H9 (cell line): ENCODE measurements around the gene TCIRG1. TPM values are rescaled to one million over a fixed set of nuclear protein-coding genes. Genes with fewer than 3 reads are reported as not detected.

Experiments
- DNase-seq: peaks from one replicate; pipeline ENCODE4 v3.0.0-alpha.2; 2017
- H2AFZ ChIP-seq: one replicate; pipeline ENCODE4 v1.6.1; 2013; ENCODE audit warnings: mild to moderate bottlenecking, low read length, control low read depth, moderate library complexity
- H2AK5ac ChIP-seq: 2 replicates; pipeline ENCODE4 v1.6.1; 2013; ENCODE audit warnings: low read length, control low read depth, mixed read lengths; ENCODE audit not compliant: insufficient read length
- H2BK120ac ChIP-seq: one replicate; pipeline ENCODE4 v1.6.1; 2013; ENCODE audit warnings: low read depth, mild to moderate bottlenecking, low read length, control low read depth, inconsistent platforms; ENCODE audit not compliant: poor library complexity, severe bottlenecking
- H2BK12ac ChIP-seq: 2 replicates; pipeline ENCODE4 v1.6.1; 2013; ENCODE audit warnings: low read length, control low read depth, mixed read lengths, low read depth; ENCODE audit not compliant: insufficient read length
- H2BK15ac ChIP-seq: 2 replicates; pipeline ENCODE4 v1.6.1; 2013; ENCODE audit warnings: low read depth, low read length, control low read depth
- H2BK20ac ChIP-seq: one replicate; pipeline ENCODE4 v1.6.1; 2013; ENCODE audit warnings: low read depth, mild to moderate bottlenecking, low read length, control low read depth, inconsistent platforms; ENCODE audit not compliant: poor library complexity, severe bottlenecking
- H2BK5ac ChIP-seq: 2 replicates; pipeline ENCODE4 v1.6.1; 2013; ENCODE audit warnings: low read length, control low read depth, mixed read lengths; ENCODE audit not compliant: insufficient read length
- H3K14ac ChIP-seq: 2 replicates; pipeline ENCODE4 v1.6.1; 2013; ENCODE audit warnings: low read length, control low read depth; ENCODE audit not compliant: insufficient read depth
- H3K18ac ChIP-seq: 2 replicates; pipeline ENCODE4 v1.6.1; 2013; ENCODE audit warnings: low read depth, mild to moderate bottlenecking, mixed read lengths, low read length, control low read depth; ENCODE audit not compliant: insufficient read length
- H3K23ac ChIP-seq: 2 replicates; pipeline ENCODE4 v1.6.1; 2013; ENCODE audit warnings: low read length, control low read depth, mixed read lengths, low read depth; ENCODE audit not compliant: insufficient read length
- H3K23me2 ChIP-seq: 2 replicates; pipeline ENCODE4 v1.6.1; 2013; ENCODE audit warnings: low read depth, mild to moderate bottlenecking, mixed read lengths, low read length, control low read depth; ENCODE audit not compliant: insufficient read length, poor library complexity, severe bottlenecking
- H3K27ac ChIP-seq: 2 replicates; pipeline ENCODE4 v1.5.1; 2013; ENCODE audit warnings: low read length, control low read depth, mixed read lengths, low read depth; ENCODE audit not compliant: insufficient read length
- H3K27me3 ChIP-seq: 2 replicates; pipeline ENCODE4 v1.6.1; 2013; ENCODE audit warnings: low read length, control low read depth, inconsistent platforms; ENCODE audit not compliant: insufficient read depth
- H3K4ac ChIP-seq: 2 replicates; pipeline ENCODE4 v1.6.1; 2013; ENCODE audit warnings: low read depth, mild to moderate bottlenecking, control low read depth, inconsistent platforms, low read length, moderate library complexity
- H3K4me1 ChIP-seq: 2 replicates; pipeline ENCODE4 v1.6.1; 2013; ENCODE audit warnings: low read length, control low read depth, inconsistent platforms; ENCODE audit not compliant: insufficient read depth
- H3K4me2 ChIP-seq: 2 replicates; pipeline ENCODE4 v1.6.1; 2013; ENCODE audit warnings: low read length, control low read depth, mixed read lengths; ENCODE audit not compliant: insufficient read length, insufficient read depth
- H3K56ac ChIP-seq: 2 replicates; pipeline ENCODE4 v1.6.1; 2013; ENCODE audit warnings: low read depth, mild to moderate bottlenecking, mixed read lengths, low read length, control low read depth; ENCODE audit not compliant: insufficient read length
- H3K79me1 ChIP-seq: 2 replicates; pipeline ENCODE4 v1.6.1; 2013; ENCODE audit warnings: low read depth, mild to moderate bottlenecking, moderate library complexity, low read length, control low read depth, inconsistent platforms; ENCODE audit not compliant: insufficient read depth, poor library complexity, severe bottlenecking
- H3K79me2 ChIP-seq: 2 replicates; pipeline ENCODE4 v1.6.1; 2013; ENCODE audit warnings: low read length, control low read depth, inconsistent platforms; ENCODE audit not compliant: insufficient read depth
- H3K9ac ChIP-seq: 2 replicates; pipeline ENCODE4 v1.6.1; 2013; ENCODE audit warnings: low read length, control low read depth, mixed read lengths; ENCODE audit not compliant: insufficient read length; ENCODE audit errors: extremely low read depth
- H3K9me3 ChIP-seq: one replicate; pipeline ENCODE4 v1.6.1; 2013; ENCODE audit warnings: low read depth, low read length, inconsistent platforms; ENCODE audit not compliant: control insufficient read depth
- H3T11ph ChIP-seq: one replicate; pipeline ENCODE4 v1.6.1; 2013; ENCODE audit warnings: mild to moderate bottlenecking, low read length, control low read depth, inconsistent platforms
- H4K20me1 ChIP-seq: one replicate; pipeline ENCODE4 v1.6.1; 2013; ENCODE audit not compliant: control insufficient read depth, insufficient read length, insufficient read depth
- H4K5ac ChIP-seq: 2 replicates; pipeline ENCODE4 v1.6.1; 2013; ENCODE audit warnings: low read depth, mild to moderate bottlenecking, mixed read lengths, low read length, control low read depth; ENCODE audit not compliant: insufficient read length
- H4K8ac ChIP-seq: replicated peaks from 2 replicates; pipeline ENCODE4 v1.6.1; 2013; ENCODE audit warnings: low read length, control low read depth, mixed read lengths, low read depth; ENCODE audit not compliant: insufficient read length
- H4K91ac ChIP-seq: 2 replicates; pipeline ENCODE4 v1.6.1; 2013; ENCODE audit warnings: low read depth, mild to moderate bottlenecking, moderate library complexity, mixed read lengths, low read length, control low read depth; ENCODE audit not compliant: insufficient read length
- H3K27ac Mint-ChIP-seq, 3 experiments: 2 replicates in 2 of 3; 3 replicates in 1 of 3; pipeline ENCODE4 v1.8.0; 2020 to 2021; ENCODE audit warnings: mixed read lengths in 3 of 3, mild to moderate bottlenecking in 1 of 3, moderate library complexity in 1 of 3
- H3K27me3 Mint-ChIP-seq: 2 replicates; pipeline ENCODE4 v1.8.0; 2021; ENCODE audit warnings: low read depth, mild to moderate bottlenecking, moderate library complexity, mixed read lengths
- H3K36me3 Mint-ChIP-seq, 3 experiments: 2 replicates in 2 of 3; 3 replicates in 1 of 3; pipeline ENCODE4 v1.8.0; 2020 to 2021; ENCODE audit warnings: low read depth in 3 of 3, mixed read lengths in 3 of 3; ENCODE audit not compliant: insufficient read depth in 1 of 3
- H3K4me1 Mint-ChIP-seq, 2 experiments: 2 replicates each; pipeline ENCODE4 v1.8.0; 2020; ENCODE audit warnings: mixed read lengths in 2 of 2
- H3K4me3 Mint-ChIP-seq, 2 experiments: 2 replicates in 1 of 2; 3 replicates in 1 of 2; pipeline ENCODE4 v1.8.0; 2020 to 2021; ENCODE audit warnings: mild to moderate bottlenecking in 2 of 2, mixed read lengths in 2 of 2, moderate library complexity in 1 of 2
- H3K9me3 Mint-ChIP-seq, 2 experiments: 2 replicates in 1 of 2; 3 replicates in 1 of 2; pipeline ENCODE4 v1.8.0; 2020; ENCODE audit warnings: mild to moderate bottlenecking in 2 of 2, mixed read lengths in 2 of 2, moderate library complexity in 1 of 2
- CTCF ChIP-seq: fragments of 200-600 bp; sonication (generic); conservative IDR thresholded peaks from 3 replicates; pipeline ENCODE4 v1.8.0; 2021; ENCODE audit warnings: antibody characterized with exemption, mild to moderate bottlenecking
- whole genome bisulfite sequencing: extraction: QIAGEN DNeasy Blood & Tissue Kit; methylation state at CpG from one replicate; pipeline ENCODE4 v1.1.7; 2013; ENCODE audit warnings: missing lambda C conversion rate, low lambda C conversion rate, mixed read lengths; ENCODE audit not compliant: insufficient read length; ENCODE audit errors: extremely low coverage; 5-methylcytosine and 5-hydroxymethylcytosine counted together
- total RNA-seq: library from RNA; stranded (reverse); gene quantifications from 2 replicates; pipeline ENCODE4 v1.2.1, GENCODE V29; 2021

The TCIRG1 gene
- total RNA-seq, 1 experiment from 2014 or later = 24.4 TPM

DNA sequence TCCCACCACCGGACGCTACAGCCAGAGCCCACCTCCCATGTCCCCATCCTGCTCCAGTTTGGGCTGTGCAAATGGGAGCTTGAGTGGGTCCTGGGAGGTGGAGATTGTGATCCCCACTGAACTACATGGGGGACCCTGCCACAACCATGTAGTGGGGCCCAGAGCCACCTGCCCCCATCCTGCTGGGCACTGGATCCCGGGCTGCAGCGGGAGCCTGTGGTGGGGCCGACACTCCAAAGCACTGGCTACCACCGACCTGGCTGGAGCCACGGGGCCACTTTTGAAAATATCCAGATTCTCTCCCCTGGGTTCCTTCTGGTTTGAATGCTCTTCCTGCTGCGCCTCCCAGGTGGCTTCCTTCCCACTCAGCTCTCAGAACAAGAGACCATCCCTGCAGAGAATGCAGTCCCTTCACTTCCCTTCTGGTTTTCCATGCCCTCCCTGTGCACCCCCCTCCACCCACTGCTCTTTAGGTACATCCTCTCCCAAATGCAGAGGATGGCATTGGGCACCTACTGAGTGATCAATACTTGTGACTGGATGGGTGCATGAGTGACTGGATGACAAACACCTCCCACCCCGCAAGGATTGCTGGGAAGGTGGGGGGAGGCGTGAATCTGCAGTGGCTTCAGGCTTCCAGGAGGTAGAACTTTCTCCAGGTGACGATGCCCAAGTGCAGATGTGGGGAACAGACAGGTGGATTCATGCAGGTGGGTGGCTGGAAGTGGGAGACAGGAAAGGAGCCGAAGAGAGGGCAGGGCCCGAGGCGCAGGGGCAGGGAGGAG lies 34.1 kb upstream of the TCIRG1 start:
- Histone ChIP-seq H3K27me3 (no peaks in the 10 kb centered on the region), H2AK5ac (no peak overlapping the region), H3K27ac (no peak overlapping the region), H3K79me1 (no peaks in the 10 kb centered on the region), H3K79me2 (no peaks in the 10 kb centered on the region), H3K4me1 (no peaks in the 10 kb centered on the region; the same call in 1 of the 2 replicates), H2BK15ac (no peak overlapping the region), H3K9ac (no peak overlapping the region), H3K14ac (no peak overlapping the region; the same call in 1 of the 2 replicates), H4K91ac (no peak overlapping the region), H3K23me2 (peaks cover 4% of the 10 kb centered on the region), H2AFZ (no peak overlapping the region), H2BK120ac (no peak overlapping the region), H2BK12ac (no peak overlapping the region), H4K5ac (no peak overlapping the region), H3K56ac (no peak overlapping the region), H3T11ph (no peak overlapping the region), H2BK20ac (no peak overlapping the region), H3K4me2 (peak overlapping the region; percentile 7), H3K23ac (no peak overlapping the region), H4K20me1 (no peaks in the 10 kb centered on the region), H3K4ac (no peak overlapping the region), H2BK5ac (no peak overlapping the region), H3K18ac (no peak overlapping the region), H4K8ac (no peak overlapping the region), H3K9me3 (no peaks in the 10 kb centered on the region)
- Mint-ChIP-seq H3K4me3 (peak overlapping the region; percentile 65 to 86), H3K4me1 (peaks cover 15 to 26% of the 10 kb centered on the region in 2 experiments), H3K36me3 (no peaks in the 10 kb centered on the region; a peak in 1 of 7 replicates), H3K27me3 (peaks cover 12% of the 10 kb centered on the region), H3K9me3 (peaks cover 0 to 5% of the 10 kb centered on the region in 2 experiments; a peak in 1 of 5 replicates), H3K27ac (no peak overlapping the region)
- no peak for TF ChIP-seq CTCF
- no CpG with 5 or more reads among the region's 14 CpGs for WGBS
- peak; percentile 60 for DNase-seq
